Measurements from ENCODE around the gene ACOT7. TPM values are rescaled to one million over a fixed set of nuclear protein-coding genes. Genes with fewer than 3 reads are reported as not detected.

Gene ACOT7
- total and polyA plus RNA-seq, 7 donors: 2.3 to 12.4 (median 4.1) TPM

DNA sequence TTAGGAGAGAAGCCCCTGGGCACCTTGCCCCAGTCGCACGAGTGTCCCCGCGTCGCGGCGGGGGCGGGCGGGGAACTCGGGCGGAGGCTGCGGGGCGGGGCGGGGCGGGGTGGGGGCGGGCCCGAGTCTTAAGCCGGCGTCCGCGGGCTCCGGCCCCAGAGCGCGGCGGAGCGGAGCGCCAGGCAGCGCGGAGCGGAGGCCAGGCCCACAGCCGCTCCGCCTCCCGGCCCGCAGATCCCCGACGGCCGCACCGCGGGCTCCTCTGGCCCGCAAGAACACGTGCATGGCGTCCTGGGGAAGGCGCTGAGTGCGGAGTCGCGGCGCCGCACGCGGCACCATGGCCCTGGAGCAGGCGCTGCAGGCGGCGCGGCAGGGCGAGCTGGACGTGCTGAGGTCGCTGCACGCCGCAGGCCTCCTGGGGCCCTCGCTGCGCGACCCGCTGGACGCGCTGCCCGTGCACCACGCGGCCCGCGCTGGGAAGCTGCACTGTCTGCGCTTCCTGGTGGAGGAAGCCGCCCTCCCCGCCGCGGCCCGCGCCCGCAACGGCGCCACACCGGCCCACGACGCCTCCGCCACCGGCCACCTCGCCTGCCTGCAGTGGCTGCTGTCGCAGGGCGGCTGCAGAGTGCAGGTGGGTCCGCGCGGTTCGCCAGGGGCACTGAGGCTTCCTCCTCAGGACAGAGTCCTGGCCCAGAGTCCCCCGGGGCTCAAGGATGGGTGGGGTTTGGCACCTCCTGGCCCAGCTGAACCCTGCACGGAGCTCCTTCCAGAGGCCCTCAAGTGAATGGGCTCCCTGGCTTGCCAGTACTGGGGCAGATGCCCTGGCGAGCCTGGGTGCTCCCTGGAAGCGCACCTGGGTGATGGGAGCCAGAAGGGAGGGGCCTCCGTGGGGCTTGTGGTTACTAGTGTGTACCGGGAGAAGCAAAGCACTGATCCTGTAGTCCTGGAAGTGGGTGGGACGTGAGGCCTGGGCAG is 31.3 kb upstream of the ACOT7 start, which contains the start of gene ESPN:
Gene ESPN, plus strand, starts transcription at position 158 of the 975 bp plus-strand sequence. Its CDS starts 180 bp downstream, at position 338.
- no peaks in the 10 kb centered on the region for H3K36me3 ChIP-seq (ENCODE audit: insufficient read depth in 1 of 2, low read depth in 1 of 2)
- DNase-seq (no peak), ATAC-seq (no peak)
- H3K27ac ChIP-seq: no peak within 1 kb of the TSS
- peaks cover 0 to 91% (median 32%) of the 10 kb centered on the region in 3 donors for H3K27me3 ChIP-seq (ENCODE audit: insufficient read depth in 3 of 3, low read length in 2 of 3)
- TF ChIP-seq, protein P1, sequence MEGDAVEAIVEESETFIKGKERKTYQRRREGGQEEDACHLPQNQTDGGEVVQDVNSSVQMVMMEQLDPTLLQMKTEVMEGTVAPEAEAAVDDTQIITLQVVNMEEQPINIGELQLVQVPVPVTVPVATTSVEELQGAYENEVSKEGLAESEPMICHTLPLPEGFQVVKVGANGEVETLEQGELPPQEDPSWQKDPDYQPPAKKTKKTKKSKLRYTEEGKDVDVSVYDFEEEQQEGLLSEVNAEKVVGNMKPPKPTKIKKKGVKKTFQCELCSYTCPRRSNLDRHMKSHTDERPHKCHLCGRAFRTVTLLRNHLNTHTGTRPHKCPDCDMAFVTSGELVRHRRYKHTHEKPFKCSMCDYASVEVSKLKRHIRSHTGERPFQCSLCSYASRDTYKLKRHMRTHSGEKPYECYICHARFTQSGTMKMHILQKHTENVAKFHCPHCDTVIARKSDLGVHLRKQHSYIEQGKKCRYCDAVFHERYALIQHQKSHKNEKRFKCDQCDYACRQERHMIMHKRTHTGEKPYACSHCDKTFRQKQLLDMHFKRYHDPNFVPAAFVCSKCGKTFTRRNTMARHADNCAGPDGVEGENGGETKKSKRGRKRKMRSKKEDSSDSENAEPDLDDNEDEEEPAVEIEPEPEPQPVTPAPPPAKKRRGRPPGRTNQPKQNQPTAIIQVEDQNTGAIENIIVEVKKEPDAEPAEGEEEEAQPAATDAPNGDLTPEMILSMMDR (IDR thresholded peaks at IDR 0.05): no peak
- peaks cover 11% of the 10 kb centered on the region for H3K4me1 ChIP-seq
- no peaks in the 10 kb centered on the region for H3K9me3 ChIP-seq
- no peak within 1 kb of the TSS for H3K4me3 ChIP-seq
- 5 to 9% (median 8%) methylated on average over 43 to 99 of the region's 99 CpGs for WGBS, 3 donors
- intact Hi-C loops (cut with DNase I): no loop called here

DNA sequence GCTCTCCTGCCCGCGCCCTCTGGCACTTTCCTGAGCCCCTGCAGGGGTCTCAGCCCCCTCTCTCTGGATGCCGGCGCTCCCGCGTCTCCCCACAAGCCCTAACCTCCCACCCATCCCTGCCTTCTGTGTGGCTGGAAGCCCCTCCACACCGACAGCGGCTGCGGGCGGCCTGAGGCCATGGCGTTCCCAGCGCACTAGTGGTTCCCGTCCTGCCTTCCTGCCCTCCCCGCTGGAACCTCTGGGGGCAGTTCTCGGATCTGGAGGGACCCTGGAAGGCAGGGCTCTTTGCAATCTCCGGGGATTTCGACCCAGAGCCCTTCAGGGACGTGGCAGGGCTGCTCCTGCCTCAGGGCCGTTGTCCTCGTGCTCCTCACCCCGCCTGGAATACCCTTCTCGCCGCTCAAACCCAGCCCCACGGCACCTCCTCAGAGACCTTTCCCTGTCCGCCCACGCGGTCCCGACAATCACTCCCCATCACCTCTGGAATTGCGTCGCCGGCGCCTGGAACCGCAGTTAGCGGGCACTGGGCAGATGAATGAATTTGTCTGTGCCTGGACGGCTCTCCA is 30.5 kb upstream of the ACOT7 start:
- Histone ChIP-seq H3K27ac (no peak overlapping the region), H3K4me1 (peaks cover 19% of the 10 kb centered on the region), H3K27me3 (ENCODE audit: insufficient read depth in 3 of 3, low read length in 2 of 3) (peaks cover 0 to 93% (median 38%) of the 10 kb centered on the region in 3 donors), H3K36me3 (ENCODE audit: insufficient read depth in 1 of 2, low read depth in 1 of 2) (no peaks in the 10 kb centered on the region), H3K9me3 (no peaks in the 10 kb centered on the region), H3K4me3 (no peak overlapping the region)
- ATAC-seq: no peak
- 2 to 5% (median 3%) methylated on average over 31 to 35 of the region's 35 CpGs for WGBS, 3 donors
- TF ChIP-seq, protein P1 (IDR thresholded peaks at IDR 0.05): no peak
- intact Hi-C loops (cut with DNase I): no loop called here
- no peak for DNase-seq

DNA sequence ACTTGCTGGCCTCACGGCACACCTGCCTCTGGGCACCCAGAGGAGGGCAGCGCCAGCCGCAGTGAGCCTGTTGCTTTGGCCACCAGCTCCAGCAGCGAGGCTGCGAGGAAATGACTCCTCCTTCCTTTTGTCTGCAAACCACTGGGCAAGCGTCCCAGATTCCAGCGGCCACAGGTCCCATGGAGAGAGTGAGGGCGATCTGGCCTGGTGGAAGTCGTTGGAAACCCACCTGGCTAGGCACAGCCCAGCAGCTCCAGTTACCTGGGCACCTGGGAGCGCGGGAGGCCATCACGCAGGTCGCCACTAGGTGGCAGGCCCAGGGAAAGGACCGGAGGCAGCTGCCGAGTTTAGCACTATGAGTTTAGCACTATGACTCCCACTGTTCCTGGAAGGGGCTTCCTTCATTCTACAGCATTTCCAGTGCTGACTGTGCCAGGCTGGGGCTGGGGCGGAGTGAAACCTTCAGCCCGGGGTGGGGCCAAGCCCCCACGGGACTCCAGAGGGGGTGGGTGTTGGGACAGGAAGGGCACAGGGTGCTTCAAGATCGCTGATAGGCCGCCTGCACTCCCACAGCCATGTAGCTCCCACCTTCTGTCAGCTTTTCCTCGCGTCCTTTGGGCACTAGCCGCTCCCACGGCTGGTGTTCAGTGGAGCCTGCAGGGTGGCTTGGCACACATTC is 29.9 kb upstream of the ACOT7 start:
- TF ChIP-seq, protein P1 (IDR thresholded peaks at IDR 0.05): peak; percentile 46
- Histone ChIP-seq H3K27me3 (ENCODE audit: insufficient read depth in 3 of 3, low read length in 2 of 3) (peaks cover 0 to 95% (median 44%) of the 10 kb centered on the region in 3 donors), H3K36me3 (ENCODE audit: insufficient read depth in 1 of 2, low read depth in 1 of 2) (no peaks in the 10 kb centered on the region), H3K4me3 (no peak overlapping the region), H3K4me1 (peaks cover 21% of the 10 kb centered on the region), H3K9me3 (no peaks in the 10 kb centered on the region), H3K27ac (no peak overlapping the region)
- intact Hi-C loops (cut with DNase I): no loop called here
- DNase-seq (no peak), ATAC-seq (peak; percentile 30 to 67 (median 57))
- WGBS, 3 donors: 2 to 10% (median 6%) methylated on average over 19 to 24 of the region's 24 CpGs

DNA sequence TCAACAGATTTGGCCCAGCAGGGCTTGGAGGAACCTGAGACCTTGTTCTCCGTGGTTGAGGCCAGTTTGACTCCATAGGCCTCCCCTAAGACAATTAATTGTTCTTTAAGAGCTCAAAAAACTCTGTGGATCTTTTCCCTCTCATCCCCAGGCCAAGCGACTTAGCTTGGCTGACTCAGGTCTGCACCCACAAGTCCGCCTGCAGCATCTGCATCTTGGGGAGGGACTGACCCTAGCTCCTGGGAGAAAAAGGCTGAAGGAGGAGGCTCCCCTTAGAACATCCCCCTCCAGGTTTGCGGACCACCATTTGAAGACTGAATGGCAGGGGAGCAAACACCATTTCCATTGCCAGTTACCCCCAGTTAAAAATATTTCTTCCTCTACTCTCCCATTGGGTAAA is 27.7 kb upstream of the ACOT7 start:
- Histone ChIP-seq H3K27ac (no peak overlapping the region), H3K9me3 (no peaks in the 10 kb centered on the region), H3K4me1 (peaks cover 21% of the 10 kb centered on the region), H3K4me3 (no peak overlapping the region), H3K36me3 (ENCODE audit: insufficient read depth in 1 of 2, low read depth in 1 of 2) (no peaks in the 10 kb centered on the region), H3K27me3 (ENCODE audit: insufficient read depth in 3 of 3, low read length in 2 of 3) (peaks cover 0 to 97% (median 58%) of the 10 kb centered on the region in 3 donors)
- DNase-seq (no peak), ATAC-seq (no peak)
- TF ChIP-seq, protein P1 (IDR thresholded peaks at IDR 0.05): no peak
- intact Hi-C loops (cut with DNase I): no loop called here
- WGBS, 3 donors: 49 to 76% (median 74%) methylated on average over 4 of the region's 4 CpGs

Measured in psoas muscle (tissue), 8 donors.